Type B pancreatic cell (in vitro differentiated cells): ENCODE data around the gene TBC1D22A. TPM values are rescaled to one million over a fixed set of nuclear protein-coding genes. Genes with fewer than 3 reads are reported as not detected.

Experiments used
- DNase-seq: peaks from one replicate; pipeline ENCODE4 v3.0.0; 2021; ENCODE audit warnings: mixed read lengths; ENCODE audit not compliant: unreplicated experiment; ENCODE audit errors: extremely low spot score
- H3K27ac Mint-ChIP-seq: 2 replicates; pipeline ENCODE4 v1.8.0; 2021; ENCODE audit warnings: mild to moderate bottlenecking, mixed read lengths
- H3K27me3 Mint-ChIP-seq: 2 replicates; pipeline ENCODE4 v1.8.0; 2021; ENCODE audit warnings: mixed read lengths
- H3K36me3 Mint-ChIP-seq: 2 replicates; pipeline ENCODE4 v1.8.0; 2021; ENCODE audit warnings: mixed read lengths
- H3K4me1 Mint-ChIP-seq: one replicate; pipeline ENCODE4 v1.8.0; 2021; ENCODE audit warnings: mixed read lengths; ENCODE audit not compliant: unreplicated experiment
- H3K4me3 Mint-ChIP-seq: 2 replicates; pipeline ENCODE4 v1.8.0; 2021; ENCODE audit warnings: mild to moderate bottlenecking, mixed read lengths
- H3K9me3 Mint-ChIP-seq: 2 replicates; pipeline ENCODE4 v1.8.0; 2021; ENCODE audit warnings: mixed read lengths
- CTCF ChIP-seq: fragments of 200-600 bp; sonication (generic); conservative IDR thresholded peaks from 2 replicates; pipeline ENCODE4 v1.5.0; 2021; ENCODE audit warnings: antibody characterized with exemption, mild to moderate bottlenecking
- total RNA-seq: library from RNA; stranded (reverse); gene quantifications from 2 replicates; pipeline ENCODE4 v1.2.1, GENCODE V29; 2021; ENCODE audit warnings: low replicate concordance

The TBC1D22A gene
- total RNA-seq, 1 donor from 2014 or later: 16.2 TPM

GRCh38 chr22:47157093-47157420, 394.6 kb downstream of the TBC1D22A start:
- Mint-ChIP-seq H3K9me3 (no peaks in the 10 kb centered on the region), H3K27ac (no peak overlapping the region), H3K4me1 (no peaks in the 10 kb centered on the region), H3K36me3 (no peaks in the 10 kb centered on the region), H3K4me3 (no peak overlapping the region), H3K27me3 (no peaks in the 10 kb centered on the region)
- TF ChIP-seq CTCF: no peak
- no peak for DNase-seq

- no peak for TF ChIP-seq CTCF
- no peak for DNase-seq
Measured at GRCh38 chr22:47157486-47158270, 395.2 kb downstream of the TBC1D22A start.

GRCh38 chr22:47158457-47158856, 396.0 kb downstream of the TBC1D22A start:
- no peak for DNase-seq
- Mint-ChIP-seq H3K27me3 (no peaks in the 10 kb centered on the region), H3K36me3 (no peaks in the 10 kb centered on the region), H3K4me3 (no peak overlapping the region), H3K27ac (no peak overlapping the region), H3K4me1 (no peaks in the 10 kb centered on the region), H3K9me3 (no peaks in the 10 kb centered on the region)
- TF ChIP-seq CTCF: no peak

More at GRCh38 chr22:47157486-47158270, 395.2 kb downstream of the TBC1D22A start:
- H3K36me3 Mint-ChIP-seq: no peaks in the 10 kb centered on the region
- H3K4me3 Mint-ChIP-seq: no peak overlapping the region
- H3K9me3 Mint-ChIP-seq: no peaks in the 10 kb centered on the region
- no peaks in the 10 kb centered on the region for H3K4me1 Mint-ChIP-seq
- H3K27ac Mint-ChIP-seq: no peak overlapping the region
- H3K27me3 Mint-ChIP-seq: no peaks in the 10 kb centered on the region

GRCh38 chr22:47159592-47159991, 397.1 kb downstream of the TBC1D22A start:
- TF ChIP-seq CTCF: no peak
- no peak overlapping the region for H3K4me3 Mint-ChIP-seq
- H3K36me3 Mint-ChIP-seq: no peaks in the 10 kb centered on the region
- no peak for DNase-seq
- no peaks in the 10 kb centered on the region for H3K9me3 Mint-ChIP-seq
- no peak overlapping the region for H3K27ac Mint-ChIP-seq
- peaks cover 4% of the 10 kb centered on the region for H3K4me1 Mint-ChIP-seq
- no peaks in the 10 kb centered on the region for H3K27me3 Mint-ChIP-seq

GRCh38 chr22:47160141-47160541, 397.7 kb downstream of the TBC1D22A start:
- no peaks in the 10 kb centered on the region for H3K36me3 Mint-ChIP-seq
- H3K4me3 Mint-ChIP-seq: no peak overlapping the region
- H3K27ac Mint-ChIP-seq: no peak overlapping the region
- no peak for DNase-seq
- H3K27me3 Mint-ChIP-seq: no peaks in the 10 kb centered on the region
- no peak for TF ChIP-seq CTCF
- peaks cover 8% of the 10 kb centered on the region for H3K4me1 Mint-ChIP-seq
- H3K9me3 Mint-ChIP-seq: no peaks in the 10 kb centered on the region
